ENCODE results near the gene DGKG. TPM values are rescaled to one million over a fixed set of nuclear protein-coding genes. Genes with fewer than 3 reads are reported as not detected.
A peak's percentile ranks its signal among the peaks of the same experiment; 100 is the strongest.

Gene DGKG
- polyA plus RNA-seq, 1 of the 3 experiments (the other 2 are of a cell fraction) = 0.12 TPM

DNA sequence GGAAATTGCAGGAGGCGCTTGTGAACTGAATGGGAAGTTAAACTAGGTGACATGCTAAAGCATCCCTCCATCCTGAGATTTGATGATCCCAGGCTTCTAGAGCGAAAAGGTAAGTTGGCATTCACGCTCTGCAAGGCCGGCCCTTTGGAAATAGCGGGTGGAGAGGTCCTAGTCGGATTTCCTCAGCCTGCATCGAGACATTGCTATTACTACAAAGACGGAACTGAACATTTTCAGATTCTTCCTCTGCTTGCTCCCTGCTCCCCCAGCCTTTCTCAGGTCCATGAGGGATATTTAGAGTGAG, 77.7 kb downstream of the DGKG start:
- POLR2A ChIA-PET = no interaction called here
- H3K36me3 ChIP-seq (replicated peaks in 1 of 2; ENCODE audit: control insufficient read depth in 1 of 2, insufficient read depth in 2 of 2, low read length in 1 of 2) = no peaks in the 10 kb centered on the region
- H3K79me2 ChIP-seq (ENCODE audit: insufficient read depth) = no peaks in the 10 kb centered on the region
- no peaks in the 10 kb centered on the region for H3K27me3 ChIP-seq (ENCODE audit: insufficient read depth)
- peaks cover 3 to 9% of the 10 kb centered on the region in 2 experiments; a peak in 2 of 4 replicates for H3K4me1 ChIP-seq (ENCODE audit: control insufficient read depth in 1 of 2, insufficient read depth in 2 of 2, low read depth in 1 of 2, low read length in 1 of 2)
- 73% methylated on average over 8 of the region's 8 CpGs for WGBS (ENCODE audit: low lambda C conversion rate)
- no peaks in the 10 kb centered on the region for H3K9me3 ChIP-seq
- no peaks in the 10 kb centered on the region for H3K9me2 ChIP-seq
- H3K4me2 ChIP-seq = no peak overlapping the region
- no peak for TF ChIP-seq POLR2AphosphoS5 (IDR thresholded peaks at IDR 0.05; ENCODE audit: low read depth, low read length)
- TF ChIP-seq USF1 (IDR thresholded peaks at IDR 0.05; ENCODE audit: borderline replicate concordance, low read depth) = no peak
- TF ChIP-seq GATA2 (CRISPR knock-in tag; IDR thresholded peaks at IDR 0.05) = no peak
- no peak for TF ChIP-seq USF2 (IDR thresholded peaks at IDR 0.05; ENCODE audit: borderline replicate concordance, low read depth, low read length)
- TF ChIP-seq FOXM1 (IDR thresholded peaks at IDR 0.05; ENCODE audit: low read depth) = no peak
- no peak overlapping the region for H3K27ac ChIP-seq (ENCODE audit: low read depth in 2 of 2, low read length in 1 of 2)
- no peak for DNase-seq
- no peak overlapping the region for H3K4me3 ChIP-seq (ENCODE audit: low read depth in 2 of 2, low read length in 1 of 2)
- no peak overlapping the region for H2AFZ ChIP-seq (ENCODE audit: low read depth)
- peaks cover 24% of the 10 kb centered on the region for H3F3A ChIP-seq (replicated peaks; ENCODE audit: insufficient read depth)
- no peak overlapping the region for H3K9ac ChIP-seq
- CTCF ChIA-PET = no interaction called here
- H4K20me1 ChIP-seq (ENCODE audit: insufficient read depth) = no peaks in the 10 kb centered on the region

GRCh38 chr3:186283651-186284348, 78.2 kb downstream of the DGKG start:
- no peaks in the 10 kb centered on the region for H3K36me3 ChIP-seq (replicated peaks in 1 of 2; ENCODE audit: control insufficient read depth in 1 of 2, insufficient read depth in 2 of 2, low read length in 1 of 2)
- H3K27ac ChIP-seq (ENCODE audit: low read depth in 2 of 2, low read length in 1 of 2) = peak overlapping the region in 1 of 2 experiments; percentile 41; a peak in 1 of 4 replicates
- no peaks in the 10 kb centered on the region for H3K79me2 ChIP-seq (ENCODE audit: insufficient read depth)
- WGBS (ENCODE audit: low lambda C conversion rate) = 44% methylated on average over 6 of the region's 6 CpGs
- peaks cover 3 to 9% of the 10 kb centered on the region in 2 experiments; a peak in 2 of 4 replicates for H3K4me1 ChIP-seq (ENCODE audit: control insufficient read depth in 1 of 2, insufficient read depth in 2 of 2, low read depth in 1 of 2, low read length in 1 of 2)
- H2AFZ ChIP-seq (ENCODE audit: low read depth) = no peak overlapping the region
- no peak for TF ChIP-seq GATA2 (CRISPR knock-in tag; IDR thresholded peaks at IDR 0.05)
- no peak for TF ChIP-seq FOSL2 (IDR thresholded peaks at IDR 0.05; ENCODE audit: borderline replicate concordance, low read depth)
- no peak for TF ChIP-seq NRF1 (IDR thresholded peaks at IDR 0.05; ENCODE audit: low read depth, low read length)
- TF ChIP-seq ZBTB33 (IDR thresholded peaks at IDR 0.05; ENCODE audit: borderline replicate concordance, low read depth) = no peak
- TF ChIP-seq IRF3 (IDR thresholded peaks at IDR 0.05; ENCODE audit: low read depth, low read length) = no peak
- TF ChIP-seq ELF1 (IDR thresholded peaks at IDR 0.05) = no peak
- TF ChIP-seq, protein P1, sequence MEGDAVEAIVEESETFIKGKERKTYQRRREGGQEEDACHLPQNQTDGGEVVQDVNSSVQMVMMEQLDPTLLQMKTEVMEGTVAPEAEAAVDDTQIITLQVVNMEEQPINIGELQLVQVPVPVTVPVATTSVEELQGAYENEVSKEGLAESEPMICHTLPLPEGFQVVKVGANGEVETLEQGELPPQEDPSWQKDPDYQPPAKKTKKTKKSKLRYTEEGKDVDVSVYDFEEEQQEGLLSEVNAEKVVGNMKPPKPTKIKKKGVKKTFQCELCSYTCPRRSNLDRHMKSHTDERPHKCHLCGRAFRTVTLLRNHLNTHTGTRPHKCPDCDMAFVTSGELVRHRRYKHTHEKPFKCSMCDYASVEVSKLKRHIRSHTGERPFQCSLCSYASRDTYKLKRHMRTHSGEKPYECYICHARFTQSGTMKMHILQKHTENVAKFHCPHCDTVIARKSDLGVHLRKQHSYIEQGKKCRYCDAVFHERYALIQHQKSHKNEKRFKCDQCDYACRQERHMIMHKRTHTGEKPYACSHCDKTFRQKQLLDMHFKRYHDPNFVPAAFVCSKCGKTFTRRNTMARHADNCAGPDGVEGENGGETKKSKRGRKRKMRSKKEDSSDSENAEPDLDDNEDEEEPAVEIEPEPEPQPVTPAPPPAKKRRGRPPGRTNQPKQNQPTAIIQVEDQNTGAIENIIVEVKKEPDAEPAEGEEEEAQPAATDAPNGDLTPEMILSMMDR (IDR thresholded peaks at IDR 0.05) = no peak
- TF ChIP-seq JUND (IDR thresholded peaks at IDR 0.05) = no peak
- no peak for TF ChIP-seq MXI1 (IDR thresholded peaks at IDR 0.05; ENCODE audit: low read depth, low read length)
- no peak for TF ChIP-seq MEF2A (IDR thresholded peaks at IDR 0.05; ENCODE audit: borderline replicate concordance, low read depth)
- TF ChIP-seq TCF12 (IDR thresholded peaks at IDR 0.05) = no peak
- no peak for DNase-seq
- CTCF ChIA-PET = interaction anchor here (0.8 kb wide), 1 partner anchor 257 kb away, joined by 6 read pairs; no protein-coding TSS in a partner anchor
- POLR2A ChIA-PET = no interaction called here
- no peaks in the 10 kb centered on the region for H4K20me1 ChIP-seq (ENCODE audit: insufficient read depth)
- no peaks in the 10 kb centered on the region for H3K9me2 ChIP-seq
- no peak overlapping the region for H3K9ac ChIP-seq
- H3K27me3 ChIP-seq (ENCODE audit: insufficient read depth) = no peaks in the 10 kb centered on the region
- peaks cover 24% of the 10 kb centered on the region for H3F3A ChIP-seq (replicated peaks; ENCODE audit: insufficient read depth)
- no peaks in the 10 kb centered on the region for H3K9me3 ChIP-seq
- no peak overlapping the region for H3K4me2 ChIP-seq
- no peak overlapping the region for H3K4me3 ChIP-seq (ENCODE audit: low read depth in 2 of 2, low read length in 1 of 2)
